Measurements from ENCODE around the gene PRAC2. TPM values are rescaled to one million over a fixed set of nuclear protein-coding genes. Genes with fewer than 3 reads are reported as not detected.

The PRAC2 gene
- total RNA-seq, 1 experiment from 2014 or later, result not detected

- intact Hi-C loops (cut with micrococcal nuclease; ENCODE audit: unreplicated experiment), result no loop called here
- no peak for TF ChIP-seq CTCF (IDR thresholded peaks at IDR 0.05; ENCODE audit: unreplicated experiment)
- Mint-ChIP-seq H3K36me3 (ENCODE audit: insufficient read depth, unreplicated experiment) (no peaks in the 10 kb centered on the region), H3K9me3 (ENCODE audit: low read depth, unreplicated experiment) (no peaks in the 10 kb centered on the region), H3K4me1 (ENCODE audit: low read depth, unreplicated experiment) (no peaks in the 10 kb centered on the region), H3K4me3 (ENCODE audit: low read depth, unreplicated experiment) (no peak overlapping the region), H3K27ac (ENCODE audit: unreplicated experiment) (no peak overlapping the region), H3K27me3 (ENCODE audit: unreplicated experiment) (peaks cover 77% of the 10 kb centered on the region)
- DNase-seq, result no peak
- no TSS peak for BruUV-seq (replicated peaks)
- CTCF ChIA-PET, result interaction anchor here (0.6 to 1.1 kb wide), 2 partner anchors 8 to 70 kb away, joined by 3 read pairs; no protein-coding TSS in a partner anchor
Measured at GRCh38 chr17:48761114-48761513, 38.1 kb downstream of the PRAC2 start.

DNA sequence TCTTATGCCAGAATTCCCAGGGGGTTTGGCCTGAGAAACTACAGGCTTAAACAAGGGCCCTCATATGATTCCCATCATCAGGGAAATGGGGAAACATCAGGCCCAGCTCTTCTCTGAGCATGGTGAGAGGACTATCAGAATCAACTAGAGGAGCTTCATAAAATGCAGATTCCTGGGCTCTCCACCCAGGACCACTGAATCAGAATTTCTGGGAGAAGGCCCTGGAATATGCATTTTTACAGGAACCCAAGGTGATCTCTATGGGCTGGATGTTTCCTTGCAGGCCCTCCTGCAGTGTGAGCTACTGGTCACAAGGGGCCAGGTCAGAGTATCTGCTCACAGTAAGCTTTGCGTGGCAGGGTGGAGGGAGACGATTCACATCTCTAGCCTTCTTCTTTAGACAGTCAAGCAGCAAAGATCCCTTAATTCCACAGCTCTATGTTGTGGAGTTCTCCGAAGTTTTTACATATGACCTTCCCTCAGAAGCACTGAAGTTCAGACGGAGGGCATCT, 44.3 kb downstream of the PRAC2 start:
- Mint-ChIP-seq H3K4me3 (ENCODE audit: low read depth, unreplicated experiment) (no peak overlapping the region), H3K4me1 (ENCODE audit: low read depth, unreplicated experiment) (no peaks in the 10 kb centered on the region), H3K27me3 (ENCODE audit: unreplicated experiment) (peaks cover 56% of the 10 kb centered on the region), H3K36me3 (ENCODE audit: insufficient read depth, unreplicated experiment) (no peaks in the 10 kb centered on the region), H3K27ac (ENCODE audit: unreplicated experiment) (no peak overlapping the region), H3K9me3 (ENCODE audit: low read depth, unreplicated experiment) (no peaks in the 10 kb centered on the region)
- DNase-seq, result no peak
- BruUV-seq (replicated peaks), result no TSS peak
- CTCF ChIA-PET, result interaction anchor here (0.7 to 2.4 kb wide), 4 partner anchors 16 to 89 kb away, joined by 3 to 7 read pairs (median 4); no protein-coding TSS in a partner anchor
- peak; percentile 15 for TF ChIP-seq CTCF (IDR thresholded peaks at IDR 0.05; ENCODE audit: unreplicated experiment)
- intact Hi-C loops (cut with micrococcal nuclease; ENCODE audit: unreplicated experiment), result no loop called here

- Mint-ChIP-seq H3K4me3 (ENCODE audit: low read depth, unreplicated experiment) (no peak overlapping the region), H3K9me3 (ENCODE audit: low read depth, unreplicated experiment) (no peaks in the 10 kb centered on the region), H3K27me3 (ENCODE audit: unreplicated experiment) (peaks cover 40% of the 10 kb centered on the region), H3K4me1 (ENCODE audit: low read depth, unreplicated experiment) (no peaks in the 10 kb centered on the region), H3K27ac (ENCODE audit: unreplicated experiment) (no peak overlapping the region), H3K36me3 (ENCODE audit: insufficient read depth, unreplicated experiment) (no peaks in the 10 kb centered on the region)
- intact Hi-C loops (cut with micrococcal nuclease; ENCODE audit: unreplicated experiment), result no loop called here
- DNase-seq, result no peak
- no peak for TF ChIP-seq CTCF (IDR thresholded peaks at IDR 0.05; ENCODE audit: unreplicated experiment)
- no TSS peak for BruUV-seq (replicated peaks)
- CTCF ChIA-PET, result interaction anchor here (0.5 to 1.8 kb wide), 5 partner anchors 8 to 908 kb away, joined by 3 to 7 read pairs (median 3); no protein-coding TSS in a partner anchor
Measured at GRCh38 chr17:48769009-48769675, 46.2 kb downstream of the PRAC2 start.

- Mint-ChIP-seq H3K27me3 (ENCODE audit: unreplicated experiment) (peaks cover 35% of the 10 kb centered on the region), H3K9me3 (ENCODE audit: low read depth, unreplicated experiment) (no peaks in the 10 kb centered on the region), H3K4me3 (ENCODE audit: low read depth, unreplicated experiment) (no peak overlapping the region), H3K27ac (ENCODE audit: unreplicated experiment) (no peak overlapping the region), H3K36me3 (ENCODE audit: insufficient read depth, unreplicated experiment) (no peaks in the 10 kb centered on the region), H3K4me1 (ENCODE audit: low read depth, unreplicated experiment) (no peaks in the 10 kb centered on the region)
- TF ChIP-seq CTCF (IDR thresholded peaks at IDR 0.05; ENCODE audit: unreplicated experiment), result no peak
- CTCF ChIA-PET, result no interaction called here
- no TSS peak for BruUV-seq (replicated peaks)
- DNase-seq, result no peak
- intact Hi-C loops (cut with micrococcal nuclease; ENCODE audit: unreplicated experiment), result no loop called here
Measured at GRCh38 chr17:48770954-48771353, 48.0 kb downstream of the PRAC2 start.

All from Calu3 (cell line).